Chondrocyte (in vitro differentiated cells): ENCODE results near the gene KIF1C. TPM values are rescaled to one million over a fixed set of nuclear protein-coding genes. Genes with fewer than 3 reads are reported as not detected.

Experiments
- DNase-seq: peaks from one replicate; pipeline ENCODE4 v3.0.0; 2021; ENCODE audit warnings: mixed read lengths, low spot score
- H3K27ac Mint-ChIP-seq: one replicate; pipeline ENCODE4 v1.8.0; 2021; ENCODE audit warnings: mild to moderate bottlenecking, moderate library complexity, mixed read lengths; ENCODE audit not compliant: unreplicated experiment
- H3K27me3 Mint-ChIP-seq: 2 replicates; pipeline ENCODE4 v1.8.0; 2021; ENCODE audit warnings: low read depth, mixed read lengths
- H3K36me3 Mint-ChIP-seq: 2 replicates; pipeline ENCODE4 v1.8.0; 2021; ENCODE audit warnings: low read depth, mixed read lengths
- H3K4me1 Mint-ChIP-seq: 2 replicates; pipeline ENCODE4 v1.8.0; 2021; ENCODE audit warnings: low read depth, mild to moderate bottlenecking, mixed read lengths
- H3K4me3 Mint-ChIP-seq: one replicate; pipeline ENCODE4 v1.8.0; 2021; ENCODE audit warnings: mild to moderate bottlenecking, moderate library complexity, mixed read lengths; ENCODE audit not compliant: unreplicated experiment
- H3K9me3 Mint-ChIP-seq: 2 replicates; pipeline ENCODE4 v1.8.0; 2021; ENCODE audit warnings: low read depth, mixed read lengths
- CTCF ChIP-seq: fragments of 200-600 bp; sonication (generic); IDR thresholded peaks from 2 replicates; pipeline ENCODE4 v1.5.0; 2021; ENCODE audit warnings: antibody characterized with exemption, mild to moderate bottlenecking, moderate library complexity
- total RNA-seq: library from RNA; stranded (reverse); gene quantifications from 3 replicates; pipeline ENCODE4 v1.2.1, GENCODE V29; 2021

Gene KIF1C
- total RNA-seq, 1 donor from 2014 or later = 174 TPM

- H3K4me3 Mint-ChIP-seq = peak overlapping the region; percentile 92
- no peak for TF ChIP-seq CTCF
- peak overlapping the region; percentile 54 for H3K27ac Mint-ChIP-seq
- peaks cover 24% of the 10 kb centered on the region for H3K4me1 Mint-ChIP-seq
- peaks cover 15% of the 10 kb centered on the region for H3K36me3 Mint-ChIP-seq
- no peaks in the 10 kb centered on the region for H3K27me3 Mint-ChIP-seq
- no peaks in the 10 kb centered on the region for H3K9me3 Mint-ChIP-seq
- no peak for DNase-seq
Measured at GRCh38 chr17:4998027-4998731, 429 bp downstream of the KIF1C start.

- TF ChIP-seq CTCF = no peak
- Mint-ChIP-seq H3K4me3 (peak overlapping the region; percentile 92), H3K27ac (peak overlapping the region; percentile 66), H3K36me3 (peaks cover 20% of the 10 kb centered on the region), H3K27me3 (no peaks in the 10 kb centered on the region), H3K4me1 (peaks cover 24% of the 10 kb centered on the region), H3K9me3 (no peaks in the 10 kb centered on the region)
- no peak for DNase-seq
Measured at GRCh38 chr17:4998732-4999429, 1.1 kb downstream of the KIF1C start.

GRCh38 chr17:4999430-5000093, 1.8 kb downstream of the KIF1C start:
- Mint-ChIP-seq H3K9me3 (no peaks in the 10 kb centered on the region), H3K36me3 (peaks cover 27% of the 10 kb centered on the region), H3K4me3 (peak overlapping the region; percentile 92), H3K27ac (peak overlapping the region; percentile 66), H3K27me3 (no peaks in the 10 kb centered on the region), H3K4me1 (peaks cover 24% of the 10 kb centered on the region)
- no peak for DNase-seq
- TF ChIP-seq CTCF = no peak

- peaks cover 34% of the 10 kb centered on the region for H3K36me3 Mint-ChIP-seq
- no peaks in the 10 kb centered on the region for H3K9me3 Mint-ChIP-seq
- no peaks in the 10 kb centered on the region for H3K27me3 Mint-ChIP-seq
- TF ChIP-seq CTCF = no peak
- peak overlapping the region; percentile 92 for H3K4me3 Mint-ChIP-seq
- peaks cover 24% of the 10 kb centered on the region for H3K4me1 Mint-ChIP-seq
- H3K27ac Mint-ChIP-seq = peak overlapping the region; percentile 41
- DNase-seq = no peak
Measured at GRCh38 chr17:5000237-5000639, 2.5 kb downstream of the KIF1C start.

- Mint-ChIP-seq H3K4me3 (no peak overlapping the region), H3K27me3 (no peaks in the 10 kb centered on the region), H3K36me3 (peaks cover 44% of the 10 kb centered on the region), H3K27ac (no peak overlapping the region), H3K4me1 (peaks cover 21% of the 10 kb centered on the region), H3K9me3 (no peaks in the 10 kb centered on the region)
- no peak for TF ChIP-seq CTCF
- DNase-seq = no peak
Measured at GRCh38 chr17:5002121-5002788, 4.5 kb downstream of the KIF1C start.
